Nephron progenitor cell (in vitro differentiated cells): ENCODE measurements around the gene ZNF646.

Source experiments
- DNase-seq: peaks from one replicate; pipeline ENCODE4 v3.0.0; 2021
- H3K27ac Mint-ChIP-seq: 2 replicates; pipeline ENCODE4 v1.8.0; 2021; ENCODE audit warnings: mild to moderate bottlenecking, moderate library complexity, mixed read lengths
- H3K27me3 Mint-ChIP-seq: 2 replicates; pipeline ENCODE4 v1.8.0; 2021; ENCODE audit warnings: mild to moderate bottlenecking, low read depth, mixed read lengths; ENCODE audit not compliant: poor library complexity
- H3K36me3 Mint-ChIP-seq: 2 replicates; pipeline ENCODE4 v1.8.0; 2021; ENCODE audit warnings: low read depth, mixed read lengths
- H3K4me1 Mint-ChIP-seq: 2 replicates; pipeline ENCODE4 v1.8.0; 2021; ENCODE audit warnings: mixed read lengths
- H3K4me3 Mint-ChIP-seq: 2 replicates; pipeline ENCODE4 v1.8.0; 2021; ENCODE audit warnings: mild to moderate bottlenecking, moderate library complexity, mixed read lengths
- H3K9me3 Mint-ChIP-seq: 2 replicates; pipeline ENCODE4 v1.8.0; 2021; ENCODE audit warnings: mild to moderate bottlenecking, moderate library complexity, mixed read lengths
- TF ChIP-seq, protein P1 (sequence below): fragments of 200-600 bp; sonication (generic); IDR thresholded peaks from 2 replicates; pipeline ENCODE4 v1.5.0; 2021; ENCODE audit warnings: antibody characterized with exemption

The ZNF646 gene

DNA sequence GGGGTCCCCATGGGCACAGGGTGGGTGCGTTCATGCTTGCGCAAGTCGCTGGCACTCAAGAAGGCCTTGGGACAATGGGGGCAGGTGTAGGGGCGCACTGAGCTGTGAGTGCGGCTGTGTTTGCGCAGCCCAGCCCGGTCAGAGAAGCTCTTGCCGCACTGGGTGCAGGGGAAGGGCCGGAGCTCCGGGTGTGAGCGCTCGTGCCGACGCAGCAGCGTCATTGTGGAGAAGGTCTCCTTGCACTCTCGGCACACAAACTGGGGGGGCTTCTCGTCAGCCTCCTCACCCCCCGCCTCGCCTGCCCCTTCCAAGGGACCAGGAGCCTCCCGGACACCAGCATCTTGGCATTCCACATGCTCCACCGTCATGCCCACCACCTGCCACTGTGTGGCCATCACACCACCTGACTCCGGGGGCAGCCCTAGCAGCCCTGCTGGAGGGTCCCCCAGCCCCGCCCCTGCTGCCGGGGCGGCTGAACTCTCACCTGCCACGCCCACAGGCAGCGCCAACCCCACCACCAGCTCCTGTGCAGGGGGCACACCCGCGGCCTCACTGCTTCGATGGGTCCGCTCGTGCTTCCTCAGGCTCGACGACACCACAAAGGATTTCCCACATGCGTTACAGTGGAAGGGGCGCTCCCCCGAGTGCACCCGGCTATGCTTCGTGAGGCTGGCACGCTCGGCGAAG is 13.0 kb upstream of the ZNF646 start:
- H3K4me1 Mint-ChIP-seq: no peaks in the 10 kb centered on the region
- H3K4me3 Mint-ChIP-seq: no peak overlapping the region
- H3K36me3 Mint-ChIP-seq: peaks cover 51% of the 10 kb centered on the region
- H3K27me3 Mint-ChIP-seq: peaks cover 4% of the 10 kb centered on the region
- no peak overlapping the region for H3K27ac Mint-ChIP-seq
- TF ChIP-seq, protein P1, sequence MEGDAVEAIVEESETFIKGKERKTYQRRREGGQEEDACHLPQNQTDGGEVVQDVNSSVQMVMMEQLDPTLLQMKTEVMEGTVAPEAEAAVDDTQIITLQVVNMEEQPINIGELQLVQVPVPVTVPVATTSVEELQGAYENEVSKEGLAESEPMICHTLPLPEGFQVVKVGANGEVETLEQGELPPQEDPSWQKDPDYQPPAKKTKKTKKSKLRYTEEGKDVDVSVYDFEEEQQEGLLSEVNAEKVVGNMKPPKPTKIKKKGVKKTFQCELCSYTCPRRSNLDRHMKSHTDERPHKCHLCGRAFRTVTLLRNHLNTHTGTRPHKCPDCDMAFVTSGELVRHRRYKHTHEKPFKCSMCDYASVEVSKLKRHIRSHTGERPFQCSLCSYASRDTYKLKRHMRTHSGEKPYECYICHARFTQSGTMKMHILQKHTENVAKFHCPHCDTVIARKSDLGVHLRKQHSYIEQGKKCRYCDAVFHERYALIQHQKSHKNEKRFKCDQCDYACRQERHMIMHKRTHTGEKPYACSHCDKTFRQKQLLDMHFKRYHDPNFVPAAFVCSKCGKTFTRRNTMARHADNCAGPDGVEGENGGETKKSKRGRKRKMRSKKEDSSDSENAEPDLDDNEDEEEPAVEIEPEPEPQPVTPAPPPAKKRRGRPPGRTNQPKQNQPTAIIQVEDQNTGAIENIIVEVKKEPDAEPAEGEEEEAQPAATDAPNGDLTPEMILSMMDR: no peak
- H3K9me3 Mint-ChIP-seq: no peaks in the 10 kb centered on the region
- DNase-seq: no peak

DNA sequence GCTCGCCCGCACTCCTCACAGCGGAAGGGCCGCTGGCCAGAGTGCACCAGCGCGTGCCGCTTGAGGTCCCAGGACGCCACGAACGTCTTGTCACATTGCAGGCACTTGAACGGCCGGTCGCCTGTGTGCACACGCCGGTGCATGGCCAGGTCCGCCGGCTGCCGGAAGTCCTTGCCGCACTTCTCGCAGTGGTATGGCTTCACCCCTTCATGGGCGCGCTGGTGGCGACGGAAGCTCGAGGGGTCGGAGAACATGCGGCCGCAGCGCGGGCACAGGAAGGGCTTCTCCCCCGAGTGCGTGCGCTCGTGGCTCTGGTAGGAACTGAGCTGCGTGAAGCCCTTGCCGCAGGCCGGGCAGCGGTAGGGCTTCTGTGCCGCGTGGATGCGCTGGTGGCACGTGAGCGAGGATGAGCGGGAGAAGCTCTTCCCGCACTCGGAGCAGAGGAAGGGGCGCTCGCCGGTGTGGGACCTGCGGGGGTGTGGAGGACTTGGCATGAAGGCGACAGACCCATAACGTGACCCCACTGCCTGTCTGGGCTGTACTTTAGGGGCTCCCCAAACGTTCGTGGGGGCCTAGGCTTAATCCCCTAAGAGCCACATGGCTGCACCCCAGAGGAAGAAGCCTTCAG is 12.3 kb upstream of the ZNF646 start:
- Mint-ChIP-seq H3K36me3 (peaks cover 52% of the 10 kb centered on the region), H3K9me3 (no peaks in the 10 kb centered on the region), H3K27ac (no peak overlapping the region), H3K4me1 (no peaks in the 10 kb centered on the region), H3K27me3 (no peaks in the 10 kb centered on the region), H3K4me3 (no peak overlapping the region)
- TF ChIP-seq, protein P1: no peak
- no peak for DNase-seq

DNA sequence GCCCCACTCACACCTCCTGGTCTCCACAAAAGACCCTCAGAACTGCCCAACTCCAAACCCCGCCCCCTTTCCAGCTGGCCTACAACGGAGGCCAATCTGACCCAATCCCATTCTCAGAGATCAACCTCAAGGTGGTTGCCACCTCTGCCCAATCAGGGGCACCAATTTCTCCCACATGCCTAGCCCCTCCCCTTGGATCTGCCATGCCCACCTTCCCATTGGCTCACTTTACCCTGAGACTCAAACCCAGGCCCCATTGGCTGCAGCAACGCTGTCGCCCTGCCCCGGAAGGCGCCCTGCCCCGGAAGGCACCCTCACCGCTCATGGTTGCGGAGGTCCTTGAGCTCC is 10.8 kb upstream of the ZNF646 start:
- H3K27me3 Mint-ChIP-seq: no peaks in the 10 kb centered on the region
- H3K9me3 Mint-ChIP-seq: no peaks in the 10 kb centered on the region
- TF ChIP-seq, protein P1: no peak
- no peak for DNase-seq
- H3K4me3 Mint-ChIP-seq: no peak overlapping the region
- no peaks in the 10 kb centered on the region for H3K4me1 Mint-ChIP-seq
- no peak overlapping the region for H3K27ac Mint-ChIP-seq
- H3K36me3 Mint-ChIP-seq: peaks cover 52% of the 10 kb centered on the region

DNA sequence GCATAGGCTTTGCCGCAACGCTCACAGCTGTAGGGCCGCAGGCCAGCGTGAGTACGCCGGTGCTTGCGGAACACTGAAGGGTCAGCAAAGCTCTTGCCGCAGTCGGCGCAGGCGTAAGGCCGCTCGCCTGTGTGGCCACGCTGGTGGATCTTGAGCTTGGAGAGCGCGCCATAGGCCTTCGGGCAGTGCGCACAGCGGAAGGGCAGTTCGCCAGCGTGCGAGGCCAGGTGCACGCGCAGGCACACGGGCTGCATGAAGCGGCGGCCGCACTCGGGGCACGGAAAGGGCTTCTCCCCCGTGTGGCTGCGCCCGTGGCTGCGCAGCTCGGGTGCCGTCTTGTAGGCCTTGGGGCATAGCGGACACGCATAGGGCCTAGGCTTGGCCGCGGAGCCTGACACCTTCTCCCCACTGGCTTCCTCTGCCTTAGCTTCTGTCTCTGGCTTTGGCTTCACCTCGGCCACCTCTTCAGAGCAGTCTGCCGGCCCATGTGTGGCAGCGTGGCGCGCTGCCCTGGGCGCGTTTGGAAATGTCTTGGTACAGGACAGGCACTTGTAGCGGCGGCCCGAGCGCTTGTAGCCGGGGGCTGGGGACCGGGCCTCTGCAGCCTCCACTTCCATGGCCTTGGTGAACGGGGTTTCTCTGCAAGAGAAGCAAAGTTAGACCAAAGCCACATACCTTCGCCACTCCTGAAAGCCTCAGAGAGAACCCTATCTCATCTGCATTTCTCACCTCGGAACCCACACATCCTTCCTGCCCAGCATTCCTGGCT is 10.2 kb upstream of the ZNF646 start:
- no peak overlapping the region for H3K27ac Mint-ChIP-seq
- peaks cover 54% of the 10 kb centered on the region for H3K36me3 Mint-ChIP-seq
- H3K9me3 Mint-ChIP-seq: no peaks in the 10 kb centered on the region
- TF ChIP-seq, protein P1: no peak
- peaks cover 2% of the 10 kb centered on the region for H3K4me1 Mint-ChIP-seq
- H3K4me3 Mint-ChIP-seq: no peak overlapping the region
- DNase-seq: no peak
- no peaks in the 10 kb centered on the region for H3K27me3 Mint-ChIP-seq

DNA sequence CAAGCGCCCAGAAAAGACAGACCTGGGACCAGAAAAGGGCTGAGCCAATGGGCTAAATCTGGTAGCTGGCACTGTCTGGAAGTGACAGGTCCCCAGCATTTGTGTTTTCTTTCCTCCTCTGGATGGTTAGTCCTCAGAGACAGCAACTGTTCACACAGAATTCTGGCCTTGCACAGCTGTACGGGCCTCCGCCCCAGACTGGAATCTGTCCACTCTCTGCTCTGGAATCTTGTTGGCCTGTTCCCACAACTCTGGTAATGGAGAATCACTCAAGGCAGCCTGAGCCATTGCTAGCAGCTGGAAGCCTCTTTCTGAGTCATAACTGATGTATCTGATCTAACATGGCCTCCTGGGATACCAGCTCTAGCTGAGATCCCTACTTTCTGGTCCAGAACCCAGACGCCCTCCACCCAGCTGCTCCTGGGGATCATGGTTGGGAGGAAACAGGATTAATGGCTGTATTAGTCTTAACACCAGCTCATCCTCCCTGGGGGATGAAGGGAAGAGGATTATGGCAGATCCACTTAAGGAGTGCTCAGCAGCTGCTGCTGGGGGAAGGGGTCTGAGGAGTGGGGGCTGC is 9.2 kb upstream of the ZNF646 start:
- Mint-ChIP-seq H3K4me1 (peaks cover 7% of the 10 kb centered on the region), H3K9me3 (no peaks in the 10 kb centered on the region), H3K36me3 (peaks cover 54% of the 10 kb centered on the region), H3K27ac (peak overlapping the region; percentile 84), H3K4me3 (no peak overlapping the region), H3K27me3 (no peaks in the 10 kb centered on the region)
- no peak for DNase-seq
- TF ChIP-seq, protein P1: no peak
